Loucy (cell line): ENCODE results near the gene MUC13.

Experiments
- H2AFZ ChIP-seq: fragments of 200-600 bp; sonication (generic); 2 replicates; pipeline ENCODE4 v1.6.0; 2016; ENCODE audit warnings: antibody characterized with exemption, mild to moderate bottlenecking, low read length, moderate library complexity
- H3F3A ChIP-seq: fragments of 200-600 bp; 2 replicates; pipeline ENCODE4 v1.6.0; 2016; ENCODE audit warnings: antibody characterized with exemption, low read depth, mild to moderate bottlenecking
- H3K27me3 ChIP-seq: fragments of 200-600 bp; sonication (generic); 2 replicates; pipeline ENCODE4 v1.6.1; 2014; ENCODE audit warnings: low read length, mild to moderate bottlenecking; ENCODE audit not compliant: insufficient read depth, poor library complexity, severe bottlenecking
- H3K36me3 ChIP-seq: fragments of 200-600 bp; sonication (generic); 2 replicates; pipeline ENCODE4 v1.6.1; 2016; ENCODE audit warnings: low read length; ENCODE audit not compliant: insufficient read depth
- H3K4me1 ChIP-seq: fragments of 200-600 bp; sonication (generic); 2 replicates; pipeline ENCODE4 v1.5.1; 2014; ENCODE audit warnings: low read length, mild to moderate bottlenecking; ENCODE audit not compliant: insufficient read depth, poor library complexity, severe bottlenecking
- H3K4me2 ChIP-seq: fragments of 200-600 bp; sonication (generic); 2 replicates; pipeline ENCODE4 v1.6.0; 2014; ENCODE audit warnings: antibody characterized with exemption, low read length, low read depth, mild to moderate bottlenecking; ENCODE audit not compliant: poor library complexity, severe bottlenecking
- H3K4me3 ChIP-seq: fragments of 200-600 bp; sonication (generic); 2 replicates; pipeline ENCODE4 v1.5.1; 2014; ENCODE audit warnings: low read length, mild to moderate bottlenecking, mixed read lengths; ENCODE audit not compliant: poor library complexity, severe bottlenecking
- H3K79me2 ChIP-seq: fragments of 200-600 bp; sonication (generic); 2 replicates; pipeline ENCODE4 v1.6.1; 2014; ENCODE audit warnings: low read length; ENCODE audit not compliant: insufficient read depth
- H3K9ac ChIP-seq: fragments of 200-600 bp; sonication (generic); 2 replicates; pipeline ENCODE4 v1.6.0; 2014; ENCODE audit warnings: mild to moderate bottlenecking, low read depth, low read length, moderate library complexity; ENCODE audit not compliant: poor library complexity, severe bottlenecking
- H3K9me2 ChIP-seq: fragments of 200-600 bp; sonication (generic); replicated peaks from 2 replicates; pipeline ENCODE4 v1.6.1; 2016; ENCODE audit warnings: low read depth, low read length, mixed read lengths
- H3K9me3 ChIP-seq: fragments of 200-600 bp; sonication (generic); 2 replicates; pipeline ENCODE4 v1.6.1; 2014; ENCODE audit warnings: mild to moderate bottlenecking, antibody characterized with exemption, low read length, low read depth; ENCODE audit not compliant: insufficient read depth
- H4K20me1 ChIP-seq: fragments of 200-600 bp; sonication (generic); 2 replicates; pipeline ENCODE4 v1.6.0; 2014; ENCODE audit warnings: antibody characterized with exemption, low read length, mild to moderate bottlenecking; ENCODE audit not compliant: insufficient read depth, poor library complexity, severe bottlenecking
- EZH2phosphoT487 ChIP-seq: fragments of 200-600 bp; IDR thresholded peaks from 2 replicates; pipeline ENCODE4 v1.6.1; 2018; ENCODE audit warnings: antibody characterized with exemption, mild to moderate bottlenecking, moderate library complexity, borderline replicate concordance
- TF ChIP-seq, protein P1 (sequence below): fragments of 200-600 bp; sonication (generic); conservative IDR thresholded peaks from 2 replicates; pipeline ENCODE4 v1.5.1; 2014; ENCODE audit warnings: mild to moderate bottlenecking, antibody characterized with exemption, low read length

Gene MUC13

DNA sequence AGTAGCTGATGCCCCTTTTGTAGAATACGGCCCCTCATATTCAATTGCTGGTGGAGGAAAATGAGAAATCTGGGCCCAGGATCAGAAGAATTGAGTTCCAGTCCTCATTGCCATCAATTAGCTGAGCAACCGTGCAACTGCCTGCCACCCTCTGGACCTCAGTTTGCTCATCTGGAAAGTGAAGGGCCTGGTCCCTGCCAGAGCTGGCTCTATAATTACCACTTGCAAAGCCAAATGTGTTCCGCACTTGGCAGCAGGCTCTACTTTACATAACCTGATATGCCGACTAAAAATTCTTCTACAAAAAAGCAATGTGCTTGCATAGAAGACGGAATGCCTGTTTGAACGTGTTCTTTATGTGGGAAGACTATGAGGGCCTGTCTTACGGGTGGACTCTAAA is 38.8 kb downstream of the MUC13 start:
- Histone ChIP-seq H3K36me3 (no peaks in the 10 kb centered on the region), H3K4me3 (no peak overlapping the region), H3K9me3 (no peaks in the 10 kb centered on the region), H3K9ac (no peak overlapping the region), H3K9me2 (no peaks in the 10 kb centered on the region), H3F3A (no peaks in the 10 kb centered on the region), H3K4me2 (no peak overlapping the region), H3K27me3 (no peaks in the 10 kb centered on the region), H4K20me1 (no peaks in the 10 kb centered on the region), H3K79me2 (no peaks in the 10 kb centered on the region), H2AFZ (no peak overlapping the region), H3K4me1 (no peaks in the 10 kb centered on the region)
- TF ChIP-seq, protein P1, sequence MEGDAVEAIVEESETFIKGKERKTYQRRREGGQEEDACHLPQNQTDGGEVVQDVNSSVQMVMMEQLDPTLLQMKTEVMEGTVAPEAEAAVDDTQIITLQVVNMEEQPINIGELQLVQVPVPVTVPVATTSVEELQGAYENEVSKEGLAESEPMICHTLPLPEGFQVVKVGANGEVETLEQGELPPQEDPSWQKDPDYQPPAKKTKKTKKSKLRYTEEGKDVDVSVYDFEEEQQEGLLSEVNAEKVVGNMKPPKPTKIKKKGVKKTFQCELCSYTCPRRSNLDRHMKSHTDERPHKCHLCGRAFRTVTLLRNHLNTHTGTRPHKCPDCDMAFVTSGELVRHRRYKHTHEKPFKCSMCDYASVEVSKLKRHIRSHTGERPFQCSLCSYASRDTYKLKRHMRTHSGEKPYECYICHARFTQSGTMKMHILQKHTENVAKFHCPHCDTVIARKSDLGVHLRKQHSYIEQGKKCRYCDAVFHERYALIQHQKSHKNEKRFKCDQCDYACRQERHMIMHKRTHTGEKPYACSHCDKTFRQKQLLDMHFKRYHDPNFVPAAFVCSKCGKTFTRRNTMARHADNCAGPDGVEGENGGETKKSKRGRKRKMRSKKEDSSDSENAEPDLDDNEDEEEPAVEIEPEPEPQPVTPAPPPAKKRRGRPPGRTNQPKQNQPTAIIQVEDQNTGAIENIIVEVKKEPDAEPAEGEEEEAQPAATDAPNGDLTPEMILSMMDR, result no peak
- no peak for TF ChIP-seq EZH2phosphoT487

DNA sequence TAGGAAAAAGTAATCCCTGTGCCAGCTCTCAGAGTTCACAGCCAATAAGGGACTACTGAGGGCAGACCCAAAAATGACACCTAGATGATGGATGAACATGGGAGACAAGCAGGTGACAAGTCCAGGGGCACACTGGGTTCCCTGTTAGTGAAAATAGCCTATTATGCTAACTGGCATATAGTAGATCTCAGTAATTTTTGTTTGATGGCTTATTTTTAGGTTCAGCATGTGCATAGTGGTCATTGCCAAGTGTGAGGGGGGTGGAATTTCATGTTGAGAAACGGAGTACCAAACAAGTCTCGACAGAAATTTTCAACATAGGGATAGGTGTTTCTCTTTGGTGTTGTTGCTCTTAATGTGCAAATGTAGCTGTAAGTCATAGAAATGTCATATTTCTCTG is 41.0 kb downstream of the MUC13 start:
- no peak for TF ChIP-seq EZH2phosphoT487
- H3K9me3 ChIP-seq, result no peaks in the 10 kb centered on the region
- H3K79me2 ChIP-seq, result no peaks in the 10 kb centered on the region
- H3K9me2 ChIP-seq, result no peaks in the 10 kb centered on the region
- H3K4me1 ChIP-seq, result no peaks in the 10 kb centered on the region
- H2AFZ ChIP-seq, result no peak overlapping the region
- H3K27me3 ChIP-seq, result no peaks in the 10 kb centered on the region
- H3K36me3 ChIP-seq, result no peaks in the 10 kb centered on the region
- H4K20me1 ChIP-seq, result no peaks in the 10 kb centered on the region
- no peak overlapping the region for H3K9ac ChIP-seq
- H3K4me2 ChIP-seq, result no peak overlapping the region
- no peaks in the 10 kb centered on the region for H3F3A ChIP-seq
- H3K4me3 ChIP-seq, result no peak overlapping the region

DNA sequence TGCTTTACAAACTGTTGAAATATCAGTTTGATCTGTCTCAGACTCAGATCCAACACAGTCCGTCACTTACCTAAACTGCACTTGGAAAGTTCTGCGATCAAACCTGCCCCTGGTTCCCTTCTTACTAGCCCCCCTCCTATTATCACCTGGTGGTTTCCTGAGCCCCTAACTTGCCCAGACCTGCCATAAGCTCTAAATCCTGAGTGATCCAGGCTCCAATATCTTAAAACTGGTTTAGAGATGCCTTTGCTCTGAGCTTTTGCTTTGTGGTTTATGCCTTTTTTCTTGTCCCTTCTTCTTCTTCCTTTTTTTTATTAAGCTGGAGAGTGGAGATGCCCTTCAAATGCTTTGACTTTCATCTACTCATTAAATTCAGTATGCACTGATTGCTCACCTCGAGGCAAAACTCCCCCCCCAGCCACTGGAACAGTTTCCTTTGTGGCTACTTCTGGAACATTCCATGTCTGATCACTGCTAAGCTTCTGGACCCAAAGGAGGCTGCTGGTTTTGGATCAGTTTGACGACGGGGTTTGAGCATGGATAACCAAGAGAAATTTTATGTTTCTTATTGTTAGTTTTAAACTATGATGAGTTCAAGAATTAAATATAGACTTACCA is 43.9 kb downstream of the MUC13 start:
- Histone ChIP-seq H2AFZ (no peak overlapping the region), H3K9me3 (no peaks in the 10 kb centered on the region), H3F3A (no peaks in the 10 kb centered on the region), H3K9me2 (no peaks in the 10 kb centered on the region), H3K4me3 (no peak overlapping the region), H3K36me3 (no peaks in the 10 kb centered on the region), H3K9ac (no peak overlapping the region), H3K4me2 (no peak overlapping the region), H4K20me1 (no peaks in the 10 kb centered on the region), H3K4me1 (no peaks in the 10 kb centered on the region), H3K79me2 (no peaks in the 10 kb centered on the region), H3K27me3 (no peaks in the 10 kb centered on the region)
- no peak for TF ChIP-seq EZH2phosphoT487
- TF ChIP-seq, protein P1, result no peak
